Endometrium (tissue), 2 donors: ENCODE results near the gene OPTC.
"Not testable (repeated sequence)": the region's sequence is repeated elsewhere in the genome, so short reads cannot be mapped to it uniquely, and the experiment has no call there.

ENCODE experiments used
- FAIRE-seq: peaks from 2 replicates; lab custom pipeline; 2012; peaks lifted over from hg19 to GRCh38; lab: Jason Lieb, UNC
- donor health status: control.
- donor health status: control.

The OPTC gene

GRCh38 chr1:203465146-203465798, 28.7 kb upstream of the OPTC start:
- no peak for FAIRE-seq

GRCh38 chr1:203465948-203466347, 28.0 kb upstream of the OPTC start:
- no peak for FAIRE-seq

- FAIRE-seq: not testable (repeated sequence)
Measured at GRCh38 chr1:203466906-203467549, 26.9 kb upstream of the OPTC start.

- no peak for FAIRE-seq
Measured at GRCh38 chr1:203467550-203467921, 26.4 kb upstream of the OPTC start.

GRCh38 chr1:203468326-203468725, 25.6 kb upstream of the OPTC start:
- no peak for FAIRE-seq

- FAIRE-seq: no peak
Measured at GRCh38 chr1:203470240-203470639, 23.7 kb upstream of the OPTC start.

GRCh38 chr1:203471841-203472240, 22.1 kb upstream of the OPTC start:
- FAIRE-seq: no peak

- FAIRE-seq: no peak
Measured at GRCh38 chr1:203473281-203473680, 20.7 kb upstream of the OPTC start.

GRCh38 chr1:203473781-203474305, 20.1 kb upstream of the OPTC start:
- FAIRE-seq: no peak

GRCh38 chr1:203475012-203475981, 18.7 kb upstream of the OPTC start, which contains the start of gene PRELP:
Gene PRELP, plus strand, starts transcription at chr1:203475806. Its CDS starts 7,379 bp downstream, at chr1:203483185.
- FAIRE-seq: peak; percentile 57

GRCh38 chr1:203476216-203476814, 17.6 kb upstream of the OPTC start:
- no peak for FAIRE-seq

- no peak for FAIRE-seq
Measured at GRCh38 chr1:203477748-203478147, 16.2 kb upstream of the OPTC start.

- FAIRE-seq: no peak
Measured at GRCh38 chr1:203478231-203478630, 15.7 kb upstream of the OPTC start.

- no peak for FAIRE-seq
Measured at GRCh38 chr1:203478986-203479385, 15.0 kb upstream of the OPTC start.

GRCh38 chr1:203479646-203480045, 14.3 kb upstream of the OPTC start:
- FAIRE-seq: no peak

GRCh38 chr1:203480084-203480483, 13.9 kb upstream of the OPTC start:
- FAIRE-seq: no peak

- FAIRE-seq: no peak
Measured at GRCh38 chr1:203480525-203481084, 13.3 kb upstream of the OPTC start.

GRCh38 chr1:203481196-203481595, 12.8 kb upstream of the OPTC start:
- no peak for FAIRE-seq

GRCh38 chr1:203486618-203487370, 7.2 kb upstream of the OPTC start:
- FAIRE-seq: no peak

GRCh38 chr1:203488539-203488938, 5.4 kb upstream of the OPTC start:
- no peak for FAIRE-seq

- FAIRE-seq: no peak
Measured at GRCh38 chr1:203490607-203491006, 3.3 kb upstream of the OPTC start.
